Measurements from ENCODE around the gene OR13C3.
"Not testable (repeated sequence)": the region's sequence is repeated elsewhere in the genome, so short reads cannot be mapped to it uniquely, and the experiment has no call there.

The OR13C3 gene

GRCh38 chr9:104536756-104537155 is at the start of gene OR13C3:
Gene OR13C3 (minus strand): TSS chr9:104536856. CDS start chr9:104536723, 133 bp downstream.
- no peak for DNase-seq (ENCODE audit: low read depth in 1 of 2, low spot score in 1 of 2)

GRCh38 chr9:104580562-104580961 is 43.9 kb upstream of the OR13C3 start:
- no peak for DNase-seq (ENCODE audit: low read depth in 1 of 2, low spot score in 1 of 2)

- DNase-seq (ENCODE audit: low read depth in 1 of 2, low spot score in 1 of 2), result no peak
Measured at GRCh38 chr9:104577263-104577662, 40.6 kb upstream of the OR13C3 start.

- no peak for DNase-seq (ENCODE audit: low read depth in 1 of 2, low spot score in 1 of 2)
Measured at GRCh38 chr9:104575456-104575855, 38.8 kb upstream of the OR13C3 start.

GRCh38 chr9:104572612-104573011 is 36.0 kb upstream of the OR13C3 start:
- no peak for DNase-seq (ENCODE audit: low read depth in 1 of 2, low spot score in 1 of 2)

- no peak for DNase-seq (ENCODE audit: low read depth in 1 of 2, low spot score in 1 of 2)
Measured at GRCh38 chr9:104568868-104569267, 32.2 kb upstream of the OR13C3 start, which contains the start of gene OR13C8. Gene OR13C8 (plus strand): TSS chr9:104569168. CDS start chr9:104569168, 0 bp downstream.

- no peak for DNase-seq (ENCODE audit: low read depth in 1 of 2, low spot score in 1 of 2)
Measured at GRCh38 chr9:104564358-104564757, 27.7 kb upstream of the OR13C3 start.

GRCh38 chr9:104556830-104557634 is 20.4 kb upstream of the OR13C3 start:
- DNase-seq (ENCODE audit: low read depth in 1 of 2, low spot score in 1 of 2), result no peak

GRCh38 chr9:104555521-104555920 is 18.9 kb upstream of the OR13C3 start:
- no peak for DNase-seq (ENCODE audit: low read depth in 1 of 2, low spot score in 1 of 2)

GRCh38 chr9:104553261-104553660 is 16.6 kb upstream of the OR13C3 start:
- DNase-seq (ENCODE audit: low read depth in 1 of 2, low spot score in 1 of 2), result no peak

- no peak for DNase-seq (ENCODE audit: low read depth in 1 of 2, low spot score in 1 of 2)
Measured at GRCh38 chr9:104544644-104545043, 8.0 kb upstream of the OR13C3 start.

- no peak for DNase-seq (ENCODE audit: low read depth in 1 of 2, low spot score in 1 of 2)
Measured at GRCh38 chr9:104539275-104539674, 2.6 kb upstream of the OR13C3 start.

GRCh38 chr9:104527109-104527508 is 9.5 kb downstream of the OR13C3 start, which contains the start of gene OR13C4:
Gene OR13C4 (minus strand): TSS chr9:104527209. CDS start chr9:104527209, 0 bp downstream.
- no peak for DNase-seq (ENCODE audit: low read depth in 1 of 2, low spot score in 1 of 2)

GRCh38 chr9:104520241-104520640 is 16.4 kb downstream of the OR13C3 start:
- DNase-seq (ENCODE audit: low read depth in 1 of 2, low spot score in 1 of 2), result not testable (repeated sequence)

- no peak for DNase-seq (ENCODE audit: low read depth in 1 of 2, low spot score in 1 of 2)
Measured at GRCh38 chr9:104514901-104515300, 21.8 kb downstream of the OR13C3 start.

- no peak for DNase-seq (ENCODE audit: low read depth in 1 of 2, low spot score in 1 of 2)
Measured at GRCh38 chr9:104506565-104506964, 30.1 kb downstream of the OR13C3 start.

- no peak for DNase-seq (ENCODE audit: low read depth in 1 of 2, low spot score in 1 of 2)
Measured at GRCh38 chr9:104503963-104504362, 32.7 kb downstream of the OR13C3 start, which contains the start of gene OR13F1. Gene OR13F1 (plus strand): TSS chr9:104504263. CDS start chr9:104504263, 0 bp downstream.

- DNase-seq (ENCODE audit: low read depth in 1 of 2, low spot score in 1 of 2), result no peak
Measured at GRCh38 chr9:104503440-104503839, 33.2 kb downstream of the OR13C3 start.

GRCh38 chr9:104494808-104495207 is 41.8 kb downstream of the OR13C3 start:
- DNase-seq (ENCODE audit: low read depth in 1 of 2, low spot score in 1 of 2), result no peak
